GM23338 (cell line): Measurements from ENCODE around the gene RNF152. TPM values are rescaled to one million over a fixed set of nuclear protein-coding genes. Genes with fewer than 3 reads are reported as not detected.

ENCODE experiments used
- ATAC-seq: fragments of 200-7000 bp; cut with Tn5 transposase; 3 replicates; pipeline ENCODE4 v1.9.1; 2020
- DNase-seq: peaks from one replicate; pipeline ENCODE4 v3.0.0-alpha.2; 2015; ENCODE audit warnings: low spot score
- H2AFZ ChIP-seq: fragments of 200-600 bp; sonication (generic); 2 replicates; pipeline ENCODE4 v1.8.0; 2016; ENCODE audit warnings: antibody characterized with exemption, mild to moderate bottlenecking, moderate library complexity
- H3F3A ChIP-seq: fragments of 200-600 bp; sonication (generic); replicated peaks from 2 replicates; pipeline ENCODE4 v1.8.0; 2017; ENCODE audit warnings: antibody characterized with exemption, mixed run types, low read depth
- H3K27ac ChIP-seq: fragments of 200-600 bp; sonication (generic); 2 replicates; pipeline ENCODE4 v1.6.1; 2016; ENCODE audit warnings: low read depth
- H3K27me3 ChIP-seq: fragments of 200-600 bp; sonication (generic); 2 replicates; pipeline ENCODE4 v1.8.0; 2016; ENCODE audit warnings: mild to moderate bottlenecking, mixed run types, moderate library complexity; ENCODE audit not compliant: insufficient read depth
- H3K36me3 ChIP-seq: fragments of 200-600 bp; sonication (generic); 2 replicates; pipeline ENCODE4 v1.8.0; 2016; ENCODE audit warnings: mild to moderate bottlenecking; ENCODE audit not compliant: insufficient read depth
- H3K4me1 ChIP-seq: fragments of 200-600 bp; sonication (generic); 2 replicates; pipeline ENCODE4 v1.8.0; 2016; ENCODE audit warnings: mild to moderate bottlenecking, moderate library complexity; ENCODE audit not compliant: insufficient read depth
- H3K4me2 ChIP-seq: fragments of 200-600 bp; sonication (generic); 2 replicates; pipeline ENCODE4 v1.7.1; 2017; ENCODE audit warnings: mixed run types
- H3K4me3 ChIP-seq: fragments of 200-600 bp; sonication (generic); 2 replicates; pipeline ENCODE4 v1.6.1; 2016; ENCODE audit warnings: mixed run types
- H3K79me2 ChIP-seq: fragments of 200-600 bp; sonication (generic); replicated peaks from 2 replicates; pipeline ENCODE4 v1.8.0; 2017; ENCODE audit warnings: mild to moderate bottlenecking; ENCODE audit not compliant: insufficient read depth
- H3K9me2 ChIP-seq: fragments of 200-600 bp; sonication (generic); 2 replicates; pipeline ENCODE4 v1.8.0; 2017; ENCODE audit not compliant: insufficient read depth
- H4K20me1 ChIP-seq: fragments of 200-600 bp; sonication (generic); replicated peaks from 2 replicates; pipeline ENCODE4 v1.8.0; 2017; ENCODE audit warnings: mild to moderate bottlenecking; ENCODE audit not compliant: insufficient read depth
- H3K27ac Mint-ChIP-seq: 2 replicates; pipeline ENCODE4 v1.8.0; 2020; ENCODE audit warnings: inconsistent platforms, mild to moderate bottlenecking, moderate library complexity, mixed read lengths
- H3K27me3 Mint-ChIP-seq: 3 replicates; pipeline ENCODE4 v1.8.0; 2022; ENCODE audit warnings: low read depth, mild to moderate bottlenecking, moderate library complexity, mixed read lengths, inconsistent platforms; ENCODE audit not compliant: insufficient read depth, poor library complexity
- H3K36me3 Mint-ChIP-seq: 3 replicates; pipeline ENCODE4 v1.8.0; 2021; ENCODE audit warnings: low read depth, mild to moderate bottlenecking, inconsistent platforms, moderate library complexity, mixed read lengths
- H3K4me1 Mint-ChIP-seq: 3 replicates; pipeline ENCODE4 v1.8.0; 2020; ENCODE audit warnings: mild to moderate bottlenecking, inconsistent platforms, mixed read lengths
- H3K4me3 Mint-ChIP-seq: 3 replicates; pipeline ENCODE4 v1.8.0; 2021; ENCODE audit warnings: moderate library complexity, mild to moderate bottlenecking, inconsistent platforms, mixed read lengths
- H3K9me3 Mint-ChIP-seq: 3 replicates; pipeline ENCODE4 v1.8.0; 2020; ENCODE audit warnings: moderate library complexity, mild to moderate bottlenecking, inconsistent platforms, mixed read lengths
- CREB1 ChIP-seq: fragments of 250-450 bp; sonication (Bioruptor Pico); IDR thresholded peaks from 2 replicates; pipeline ENCODE4 v1.5.0; 2020; ENCODE audit warnings: low read depth, mild to moderate bottlenecking, moderate library complexity
- CTCF ChIP-seq, 2 experiments: fragments of 200-600 bp in 1 of 2; sonication (generic) in 1 of 2; conservative IDR thresholded peaks; 2 replicates each; pipeline versions ENCODE4 v1.5.1 to v1.6.1; 2016 to 2017; ENCODE audit warnings: antibody characterized with exemption in 2 of 2, low read depth in 2 of 2, mild to moderate bottlenecking in 2 of 2, moderate library complexity in 1 of 2
- ETS1 ChIP-seq: IDR thresholded peaks from 2 replicates; pipeline ENCODE4 v1.6.1; 2016; ENCODE audit warnings: antibody characterized with exemption
- EZH2 ChIP-seq: fragments of 200-600 bp; sonication (generic); IDR thresholded peaks from one replicate; pipeline ENCODE4 v1.8.0; 2017; ENCODE audit warnings: antibody characterized with exemption, mild to moderate bottlenecking, low read depth; ENCODE audit not compliant: unreplicated experiment
- EZH2phosphoT487 ChIP-seq: fragments of 200-600 bp; sonication (generic); IDR thresholded peaks from one replicate; pipeline ENCODE4 v1.8.1; 2018; ENCODE audit warnings: antibody characterized with exemption; ENCODE audit not compliant: unreplicated experiment
- JUNB ChIP-seq: IDR thresholded peaks from one replicate; pipeline ENCODE4 v1.6.1; 2016; ENCODE audit warnings: antibody characterized with exemption; ENCODE audit not compliant: unreplicated experiment
- NANOG ChIP-seq: IDR thresholded peaks from 2 replicates; pipeline ENCODE4 v1.6.1; 2016; ENCODE audit warnings: antibody characterized with exemption, borderline replicate concordance
- STAT1 ChIP-seq: IDR thresholded peaks from one replicate; pipeline ENCODE4 v1.6.1; 2016; ENCODE audit warnings: antibody characterized with exemption; ENCODE audit not compliant: unreplicated experiment
- ZNF114 ChIP-seq: fragments of 250-450 bp; sonication (Bioruptor Pico); IDR thresholded peaks from 2 replicates; pipeline ENCODE4 v1.5.0; 2020; ENCODE audit warnings: mild to moderate bottlenecking, moderate library complexity
- ZNF331 ChIP-seq: fragments of 250-450 bp; sonication (Bioruptor Pico); IDR thresholded peaks from 2 replicates; pipeline ENCODE4 v1.5.0; 2020; ENCODE audit warnings: low read depth, mild to moderate bottlenecking, moderate library complexity
- ZNF462 ChIP-seq: fragments of 250-450 bp; sonication (Bioruptor Pico); IDR thresholded peaks from 2 replicates; pipeline ENCODE4 v1.5.0; 2020; ENCODE audit warnings: mild to moderate bottlenecking, moderate library complexity
- polyA plus RNA-seq: library from polyadenylated mRNA; unstranded; fragments of >200 nt; fragmentation: Nextera tagmentation; extraction: Ambion mirVana; gene quantifications from 2 replicates; pipeline ENCODE4 v1.2.1, GENCODE V29; 2016
- total RNA-seq: library from RNA; depleted of rRNA; stranded (reverse); fragments of >200 nt; shearing (Covaris generic); gene quantifications from 2 replicates; pipeline ENCODE4 v1.2.3, GENCODE V29; 2014

RNF152 gene
- total and polyA plus RNA-seq, 2 experiments from 2014 or later, result 1.2 to 2.9 TPM

GRCh38 chr18:61941948-61942471 lies 49.2 kb upstream of the RNF152 start:
- Histone ChIP-seq H3K9me2 (peaks cover 4% of the 10 kb centered on the region; the same call in 1 of the 2 replicates), H3K27ac (no peak overlapping the region), H3K36me3 (no peaks in the 10 kb centered on the region), H4K20me1 (no peaks in the 10 kb centered on the region), H3K27me3 (no peaks in the 10 kb centered on the region), H2AFZ (no peak overlapping the region), H3K4me2 (no peak overlapping the region), H3K79me2 (no peaks in the 10 kb centered on the region), H3K4me1 (no peaks in the 10 kb centered on the region), H3F3A (no peaks in the 10 kb centered on the region), H3K4me3 (no peak overlapping the region)
- Mint-ChIP-seq H3K4me3 (no peak overlapping the region), H3K9me3 (no peaks in the 10 kb centered on the region), H3K27ac (no peak overlapping the region), H3K4me1 (no peaks in the 10 kb centered on the region), H3K36me3 (no peaks in the 10 kb centered on the region), H3K27me3 (no peaks in the 10 kb centered on the region)
- ATAC-seq, result no peak
- no peak for DNase-seq
- TF ChIP-seq EZH2 (no peak), JUNB (no peak), ZNF462 (no peak), STAT1 (no peak), NANOG (no peak), ETS1 (no peak), ZNF331 (no peak), CREB1 (CRISPR knock-in tag) (no peak), CTCF (conservative IDR thresholded peaks at IDR 0.05; ENCODE audit: low read depth in 2 of 2) (no peak), EZH2phosphoT487 (no peak), ZNF114 (CRISPR knock-in tag) (no peak)
